Measurements from ENCODE around the gene DLG1. TPM values are rescaled to one million over a fixed set of nuclear protein-coding genes. Genes with fewer than 3 reads are reported as not detected.
A peak's percentile ranks its signal among the peaks of the same experiment; 100 is the strongest.

DLG1 gene
- total RNA-seq, 1 experiment from 2014 or later: 107 TPM

GRCh38 chr3:197031315-197032285 is 266.8 kb downstream of the DLG1 start:
- intact Hi-C loops (cut with micrococcal nuclease; ENCODE audit: unreplicated experiment): no loop called here
- TF ChIP-seq CTCF (conservative IDR thresholded peaks at IDR 0.05; ENCODE audit: low read depth, low read length) (no peak), EZH2 (IDR thresholded peaks at IDR 0.05; ENCODE audit: borderline replicate concordance, low read depth, low read length, poor library complexity, severe bottlenecking) (no peak)
- no peak overlapping the region for H3K4me3 ChIP-seq (ENCODE audit: low read depth, low read length, poor library complexity, severe bottlenecking)
- DNase-seq (ENCODE audit: low spot score): peak; percentile 91
- peaks cover 10% of the 10 kb centered on the region for H3K4me1 ChIP-seq (ENCODE audit: insufficient read depth, low read length, poor library complexity, severe bottlenecking)
- POLR2A ChIA-PET (ENCODE audit: low non-redundant PET): no interaction called here
- no peak overlapping the region for H3K27ac ChIP-seq (ENCODE audit: low read depth, low read length, poor library complexity, severe bottlenecking)
- CTCF ChIA-PET: interaction anchor here (1.0 kb wide), 1 partner anchor 422 kb away, joined by 3 read pairs; no protein-coding TSS in a partner anchor
- H3K9me3 ChIP-seq (ENCODE audit: low read depth, low read length, poor library complexity, severe bottlenecking): no peaks in the 10 kb centered on the region
- H3K27me3 ChIP-seq (replicated peaks; ENCODE audit: insufficient read depth, low read depth, low read length, poor library complexity): no peaks in the 10 kb centered on the region
- no TSS peak for BruUV-seq (replicated peaks)
- no peaks in the 10 kb centered on the region for H3K36me3 ChIP-seq (ENCODE audit: insufficient read depth, low read length, poor library complexity, severe bottlenecking)

GRCh38 chr3:197030379-197031314 is 267.8 kb downstream of the DLG1 start:
- no TSS peak for BruUV-seq (replicated peaks)
- POLR2A ChIA-PET (ENCODE audit: low non-redundant PET): no interaction called here
- Histone ChIP-seq H3K4me1 (ENCODE audit: insufficient read depth, low read length, poor library complexity, severe bottlenecking) (peaks cover 10% of the 10 kb centered on the region), H3K36me3 (ENCODE audit: insufficient read depth, low read length, poor library complexity, severe bottlenecking) (no peaks in the 10 kb centered on the region), H3K9me3 (ENCODE audit: low read depth, low read length, poor library complexity, severe bottlenecking) (no peaks in the 10 kb centered on the region), H3K27me3 (replicated peaks; ENCODE audit: insufficient read depth, low read depth, low read length, poor library complexity) (no peaks in the 10 kb centered on the region), H3K4me3 (ENCODE audit: low read depth, low read length, poor library complexity, severe bottlenecking) (no peak overlapping the region), H3K27ac (ENCODE audit: low read depth, low read length, poor library complexity, severe bottlenecking) (no peak overlapping the region)
- intact Hi-C loops (cut with micrococcal nuclease; ENCODE audit: unreplicated experiment): no loop called here
- no peak for DNase-seq (ENCODE audit: low spot score)
- CTCF ChIA-PET: interaction anchor here (1.0 to 1.2 kb wide), 2 partner anchors 39 to 421 kb away, joined by 3 read pairs; no protein-coding TSS in a partner anchor
- TF ChIP-seq CTCF (conservative IDR thresholded peaks at IDR 0.05; ENCODE audit: low read depth, low read length) (no peak), EZH2 (IDR thresholded peaks at IDR 0.05; ENCODE audit: borderline replicate concordance, low read depth, low read length, poor library complexity, severe bottlenecking) (no peak)

GRCh38 chr3:197029511-197030167 is 268.8 kb downstream of the DLG1 start, which contains the start of gene MELTF:
Gene MELTF, minus strand, starts transcription at chr3:197029817. Its CDS starts 115 bp downstream, at chr3:197029702.
- Histone ChIP-seq H3K4me3 (ENCODE audit: low read depth, low read length, poor library complexity, severe bottlenecking) (peak within 1 kb of the TSS; percentile 69), H3K27me3 (replicated peaks; ENCODE audit: insufficient read depth, low read depth, low read length, poor library complexity) (no peaks in the 10 kb centered on the region), H3K27ac (ENCODE audit: low read depth, low read length, poor library complexity, severe bottlenecking) (peak within 1 kb of the TSS; percentile 50), H3K4me1 (ENCODE audit: insufficient read depth, low read length, poor library complexity, severe bottlenecking) (peaks cover 5% of the 10 kb centered on the region), H3K36me3 (ENCODE audit: insufficient read depth, low read length, poor library complexity, severe bottlenecking) (no peaks in the 10 kb centered on the region), H3K9me3 (ENCODE audit: low read depth, low read length, poor library complexity, severe bottlenecking) (no peaks in the 10 kb centered on the region)
- POLR2A ChIA-PET (ENCODE audit: low non-redundant PET): no interaction called here
- TF ChIP-seq EZH2 (IDR thresholded peaks at IDR 0.05; ENCODE audit: borderline replicate concordance, low read depth, low read length, poor library complexity, severe bottlenecking) (no peak), CTCF (conservative IDR thresholded peaks at IDR 0.05; ENCODE audit: low read depth, low read length) (peak; percentile 60; the same call in 1 of the 2 replicates)
- no TSS peak for BruUV-seq (replicated peaks)
- intact Hi-C loops (cut with micrococcal nuclease; ENCODE audit: unreplicated experiment): no loop called here
- CTCF ChIA-PET: interaction anchor here (0.8 to 1.4 kb wide), 5 partner anchors 10 to 420 kb away, joined by 3 to 4 read pairs (median 3); no protein-coding TSS in a partner anchor
- peak; percentile 62 for DNase-seq (ENCODE audit: low spot score)
